ENCODE data around the gene CDH12. TPM values are rescaled to one million over a fixed set of nuclear protein-coding genes. Genes with fewer than 3 reads are reported as not detected.

CDH12 gene
- total and polyA plus RNA-seq, 4 donors: 0.02 to 3.7 (median 0.31) TPM; not detected in 1

DNA sequence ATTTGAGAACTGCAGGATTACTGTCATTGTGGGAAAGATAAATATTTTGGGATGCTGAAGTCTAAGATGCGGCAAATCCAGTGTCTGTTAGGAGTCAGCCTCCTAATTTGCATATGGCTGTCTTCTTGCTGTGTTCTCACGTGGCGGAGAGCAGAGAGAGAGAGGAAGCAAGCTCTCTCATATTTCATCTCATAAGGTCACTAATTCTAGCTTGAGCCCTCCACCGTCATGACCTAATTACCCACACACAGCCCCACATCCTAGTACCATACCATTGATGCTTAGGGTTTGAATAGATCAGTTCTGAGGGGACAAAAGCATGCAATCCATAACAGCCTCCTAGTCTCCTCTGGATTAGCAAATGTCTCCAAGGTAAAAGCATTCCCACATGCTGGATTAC, 124.5 kb downstream of the CDH12 start:
- Histone ChIP-seq H3K27me3 (ENCODE audit: control insufficient read depth in 3 of 3, insufficient read depth in 3 of 3, low read length in 2 of 3) (no peaks in the 10 kb centered on the region), H3K9ac (ENCODE audit: insufficient read depth in 1 of 2, low read length in 2 of 2) (no peak overlapping the region), H3K4me1 (ENCODE audit: control insufficient read depth in 5 of 5, insufficient read depth in 5 of 5, low read length in 5 of 5) (no peaks in the 10 kb centered on the region), H3K4me3 (no peak overlapping the region), H3K9me3 (ENCODE audit: control insufficient read depth in 4 of 4, insufficient read depth in 3 of 4, low read length in 3 of 4) (no peaks in the 10 kb centered on the region), H3K27ac (ENCODE audit: low read depth in 1 of 2, low read length in 1 of 2) (no peak overlapping the region), H3K36me3 (ENCODE audit: control insufficient read depth in 4 of 4, insufficient read depth in 4 of 4, low read length in 4 of 4) (no peaks in the 10 kb centered on the region)
- DNase-seq (no peak), ATAC-seq (ENCODE audit: insufficient read depth, low FRiP score) (no peak)
- TF ChIP-seq, protein P1, sequence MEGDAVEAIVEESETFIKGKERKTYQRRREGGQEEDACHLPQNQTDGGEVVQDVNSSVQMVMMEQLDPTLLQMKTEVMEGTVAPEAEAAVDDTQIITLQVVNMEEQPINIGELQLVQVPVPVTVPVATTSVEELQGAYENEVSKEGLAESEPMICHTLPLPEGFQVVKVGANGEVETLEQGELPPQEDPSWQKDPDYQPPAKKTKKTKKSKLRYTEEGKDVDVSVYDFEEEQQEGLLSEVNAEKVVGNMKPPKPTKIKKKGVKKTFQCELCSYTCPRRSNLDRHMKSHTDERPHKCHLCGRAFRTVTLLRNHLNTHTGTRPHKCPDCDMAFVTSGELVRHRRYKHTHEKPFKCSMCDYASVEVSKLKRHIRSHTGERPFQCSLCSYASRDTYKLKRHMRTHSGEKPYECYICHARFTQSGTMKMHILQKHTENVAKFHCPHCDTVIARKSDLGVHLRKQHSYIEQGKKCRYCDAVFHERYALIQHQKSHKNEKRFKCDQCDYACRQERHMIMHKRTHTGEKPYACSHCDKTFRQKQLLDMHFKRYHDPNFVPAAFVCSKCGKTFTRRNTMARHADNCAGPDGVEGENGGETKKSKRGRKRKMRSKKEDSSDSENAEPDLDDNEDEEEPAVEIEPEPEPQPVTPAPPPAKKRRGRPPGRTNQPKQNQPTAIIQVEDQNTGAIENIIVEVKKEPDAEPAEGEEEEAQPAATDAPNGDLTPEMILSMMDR (IDR thresholded peaks at IDR 0.05; ENCODE audit: control extremely low read depth, extremely low read depth): no peak
- WGBS, 2 donors: 60 to 70% methylated on average over 4 of the region's 4 CpGs

- H3K27ac ChIP-seq (ENCODE audit: low read depth in 1 of 2, low read length in 1 of 2): no peak overlapping the region
- TF ChIP-seq, protein P1 (IDR thresholded peaks at IDR 0.05; ENCODE audit: control extremely low read depth, extremely low read depth): no peak
- DNase-seq: no peak
- H3K27me3 ChIP-seq (ENCODE audit: control insufficient read depth in 3 of 3, insufficient read depth in 3 of 3, low read length in 2 of 3): no peaks in the 10 kb centered on the region
- H3K9me3 ChIP-seq (ENCODE audit: control insufficient read depth in 4 of 4, insufficient read depth in 3 of 4, low read length in 3 of 4): no peaks in the 10 kb centered on the region
- no peaks in the 10 kb centered on the region for H3K4me1 ChIP-seq (ENCODE audit: control insufficient read depth in 5 of 5, insufficient read depth in 5 of 5, low read length in 5 of 5)
- no peak overlapping the region for H3K9ac ChIP-seq (ENCODE audit: insufficient read depth in 1 of 2, low read length in 2 of 2)
- H3K4me3 ChIP-seq: no peak overlapping the region
- H3K36me3 ChIP-seq (ENCODE audit: control insufficient read depth in 4 of 4, insufficient read depth in 4 of 4, low read length in 4 of 4): no peaks in the 10 kb centered on the region
- 97 to 100% methylated on average over 1 of the region's 1 CpG for WGBS, 2 donors
- ATAC-seq (ENCODE audit: insufficient read depth, low FRiP score): no peak
Measured at GRCh38 chr5:22722491-22722890, 130.7 kb downstream of the CDH12 start.

GRCh38 chr5:22722056-22722455, 131.1 kb downstream of the CDH12 start:
- no peaks in the 10 kb centered on the region for H3K27me3 ChIP-seq (ENCODE audit: control insufficient read depth in 3 of 3, insufficient read depth in 3 of 3, low read length in 2 of 3)
- DNase-seq (peak in 1 of 3 donors; percentile 13), ATAC-seq (ENCODE audit: insufficient read depth, low FRiP score) (no peak)
- no peak overlapping the region for H3K9ac ChIP-seq (ENCODE audit: insufficient read depth in 1 of 2, low read length in 2 of 2)
- no peak overlapping the region for H3K27ac ChIP-seq (ENCODE audit: low read depth in 1 of 2, low read length in 1 of 2)
- H3K4me1 ChIP-seq (ENCODE audit: control insufficient read depth in 5 of 5, insufficient read depth in 5 of 5, low read length in 5 of 5): no peaks in the 10 kb centered on the region
- WGBS, 2 donors: 40 to 50% methylated on average over 1 of the region's 1 CpG
- no peaks in the 10 kb centered on the region for H3K9me3 ChIP-seq (ENCODE audit: control insufficient read depth in 4 of 4, insufficient read depth in 3 of 4, low read length in 3 of 4)
- no peak overlapping the region for H3K4me3 ChIP-seq
- H3K36me3 ChIP-seq (ENCODE audit: control insufficient read depth in 4 of 4, insufficient read depth in 4 of 4, low read length in 4 of 4): no peaks in the 10 kb centered on the region
- TF ChIP-seq, protein P1 (IDR thresholded peaks at IDR 0.05; ENCODE audit: control extremely low read depth, extremely low read depth): no peak

DNA sequence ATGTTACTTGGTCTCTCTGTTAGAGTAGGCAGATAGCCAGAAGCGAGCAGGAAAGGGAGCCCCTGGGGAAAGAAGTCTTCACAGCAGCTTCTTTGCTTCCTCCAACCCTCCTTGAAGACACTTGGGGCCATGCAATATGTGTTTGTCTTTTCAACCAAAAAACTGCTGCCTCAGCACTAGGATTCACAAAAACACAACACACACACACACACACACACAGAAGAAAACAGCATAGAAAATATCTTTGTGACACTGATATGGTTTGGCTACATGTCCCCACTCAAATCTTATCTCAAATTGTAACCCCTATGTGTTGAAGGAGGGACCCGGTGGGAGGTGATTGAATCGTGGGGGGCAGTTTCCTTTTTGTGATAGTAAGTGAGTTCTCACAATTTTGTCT, 133.3 kb downstream of the CDH12 start:
- H3K27me3 ChIP-seq (ENCODE audit: control insufficient read depth in 3 of 3, insufficient read depth in 3 of 3, low read length in 2 of 3): no peaks in the 10 kb centered on the region
- TF ChIP-seq, protein P1 (IDR thresholded peaks at IDR 0.05; ENCODE audit: control extremely low read depth, extremely low read depth): no peak
- ATAC-seq (ENCODE audit: insufficient read depth, low FRiP score): no peak
- H3K9me3 ChIP-seq (ENCODE audit: control insufficient read depth in 4 of 4, insufficient read depth in 3 of 4, low read length in 3 of 4): no peaks in the 10 kb centered on the region
- no peak overlapping the region for H3K9ac ChIP-seq (ENCODE audit: insufficient read depth in 1 of 2, low read length in 2 of 2)
- no peak overlapping the region for H3K4me3 ChIP-seq
- no peaks in the 10 kb centered on the region for H3K36me3 ChIP-seq (ENCODE audit: control insufficient read depth in 4 of 4, insufficient read depth in 4 of 4, low read length in 4 of 4)
- H3K27ac ChIP-seq (ENCODE audit: low read depth in 1 of 2, low read length in 1 of 2): no peak overlapping the region
- H3K4me1 ChIP-seq (ENCODE audit: control insufficient read depth in 5 of 5, insufficient read depth in 5 of 5, low read length in 5 of 5): no peaks in the 10 kb centered on the region
- WGBS, 2 donors: 80 to 84% methylated on average over 3 of the region's 3 CpGs
- no peak for DNase-seq

Data from lung (tissue), 12 donors.